Neural crest cell (in vitro differentiated cells): ENCODE results near the gene SEC16A. TPM values are rescaled to one million over a fixed set of nuclear protein-coding genes. Genes with fewer than 3 reads are reported as not detected.
A peak's percentile ranks its signal among the peaks of the same experiment; 100 is the strongest.

Experiments used
- DNase-seq: peaks from one replicate; pipeline ENCODE4 v3.0.0; 2021; ENCODE audit warnings: low read depth, mixed read lengths, low spot score
- H3K27ac Mint-ChIP-seq: one replicate; pipeline ENCODE4 v1.8.0; 2021; ENCODE audit warnings: mild to moderate bottlenecking, mixed read lengths; ENCODE audit not compliant: unreplicated experiment
- H3K27me3 Mint-ChIP-seq: 2 replicates; pipeline ENCODE4 v1.8.0; 2021; ENCODE audit warnings: low read depth, mild to moderate bottlenecking, mixed read lengths
- H3K36me3 Mint-ChIP-seq: 2 replicates; pipeline ENCODE4 v1.8.0; 2021; ENCODE audit warnings: low read depth, mild to moderate bottlenecking, mixed read lengths
- H3K4me1 Mint-ChIP-seq: 2 replicates; pipeline ENCODE4 v1.8.0; 2021; ENCODE audit warnings: mixed read lengths
- H3K4me3 Mint-ChIP-seq: one replicate; pipeline ENCODE4 v1.8.0; 2021; ENCODE audit warnings: mild to moderate bottlenecking, mixed read lengths
- H3K9me3 Mint-ChIP-seq: 2 replicates; pipeline ENCODE4 v1.8.0; 2021; ENCODE audit warnings: mixed read lengths
- total RNA-seq: library from RNA; stranded (reverse); gene quantifications from 2 replicates; pipeline ENCODE4 v1.2.1, GENCODE V29; 2021
- TF ChIP-seq, protein P1 (sequence below): fragments of 200-600 bp; sonication (generic); conservative IDR thresholded peaks from 2 replicates; pipeline ENCODE4 v1.5.0; 2021; ENCODE audit warnings: antibody characterized with exemption, mild to moderate bottlenecking

Gene SEC16A
- total RNA-seq, 1 donor from 2014 or later = 77.2 TPM

GRCh38 chr9:136493567-136493971 is 10.7 kb upstream of the SEC16A start:
- Mint-ChIP-seq H3K36me3 (no peaks in the 10 kb centered on the region), H3K4me3 (no peak overlapping the region), H3K27me3 (no peaks in the 10 kb centered on the region), H3K27ac (no peak overlapping the region), H3K9me3 (no peaks in the 10 kb centered on the region), H3K4me1 (no peaks in the 10 kb centered on the region)
- DNase-seq = no peak
- TF ChIP-seq, protein P1, sequence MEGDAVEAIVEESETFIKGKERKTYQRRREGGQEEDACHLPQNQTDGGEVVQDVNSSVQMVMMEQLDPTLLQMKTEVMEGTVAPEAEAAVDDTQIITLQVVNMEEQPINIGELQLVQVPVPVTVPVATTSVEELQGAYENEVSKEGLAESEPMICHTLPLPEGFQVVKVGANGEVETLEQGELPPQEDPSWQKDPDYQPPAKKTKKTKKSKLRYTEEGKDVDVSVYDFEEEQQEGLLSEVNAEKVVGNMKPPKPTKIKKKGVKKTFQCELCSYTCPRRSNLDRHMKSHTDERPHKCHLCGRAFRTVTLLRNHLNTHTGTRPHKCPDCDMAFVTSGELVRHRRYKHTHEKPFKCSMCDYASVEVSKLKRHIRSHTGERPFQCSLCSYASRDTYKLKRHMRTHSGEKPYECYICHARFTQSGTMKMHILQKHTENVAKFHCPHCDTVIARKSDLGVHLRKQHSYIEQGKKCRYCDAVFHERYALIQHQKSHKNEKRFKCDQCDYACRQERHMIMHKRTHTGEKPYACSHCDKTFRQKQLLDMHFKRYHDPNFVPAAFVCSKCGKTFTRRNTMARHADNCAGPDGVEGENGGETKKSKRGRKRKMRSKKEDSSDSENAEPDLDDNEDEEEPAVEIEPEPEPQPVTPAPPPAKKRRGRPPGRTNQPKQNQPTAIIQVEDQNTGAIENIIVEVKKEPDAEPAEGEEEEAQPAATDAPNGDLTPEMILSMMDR = no peak

- Mint-ChIP-seq H3K4me3 (no peak overlapping the region), H3K4me1 (no peaks in the 10 kb centered on the region), H3K27ac (no peak overlapping the region), H3K9me3 (no peaks in the 10 kb centered on the region), H3K27me3 (no peaks in the 10 kb centered on the region), H3K36me3 (no peaks in the 10 kb centered on the region)
- TF ChIP-seq, protein P1 = no peak
- no peak for DNase-seq
These were observed 10.2 kb upstream of the SEC16A start for GRCh38 chr9:136492978-136493522.

- no peak overlapping the region for H3K4me3 Mint-ChIP-seq
- no peaks in the 10 kb centered on the region for H3K9me3 Mint-ChIP-seq
- peaks cover 19% of the 10 kb centered on the region for H3K4me1 Mint-ChIP-seq
- no peaks in the 10 kb centered on the region for H3K36me3 Mint-ChIP-seq
- H3K27ac Mint-ChIP-seq = no peak overlapping the region
- H3K27me3 Mint-ChIP-seq = no peaks in the 10 kb centered on the region
- no peak for DNase-seq
- TF ChIP-seq, protein P1 = no peak
These were observed 6.9 kb upstream of the SEC16A start for GRCh38 chr9:136489731-136490130.

DNA sequence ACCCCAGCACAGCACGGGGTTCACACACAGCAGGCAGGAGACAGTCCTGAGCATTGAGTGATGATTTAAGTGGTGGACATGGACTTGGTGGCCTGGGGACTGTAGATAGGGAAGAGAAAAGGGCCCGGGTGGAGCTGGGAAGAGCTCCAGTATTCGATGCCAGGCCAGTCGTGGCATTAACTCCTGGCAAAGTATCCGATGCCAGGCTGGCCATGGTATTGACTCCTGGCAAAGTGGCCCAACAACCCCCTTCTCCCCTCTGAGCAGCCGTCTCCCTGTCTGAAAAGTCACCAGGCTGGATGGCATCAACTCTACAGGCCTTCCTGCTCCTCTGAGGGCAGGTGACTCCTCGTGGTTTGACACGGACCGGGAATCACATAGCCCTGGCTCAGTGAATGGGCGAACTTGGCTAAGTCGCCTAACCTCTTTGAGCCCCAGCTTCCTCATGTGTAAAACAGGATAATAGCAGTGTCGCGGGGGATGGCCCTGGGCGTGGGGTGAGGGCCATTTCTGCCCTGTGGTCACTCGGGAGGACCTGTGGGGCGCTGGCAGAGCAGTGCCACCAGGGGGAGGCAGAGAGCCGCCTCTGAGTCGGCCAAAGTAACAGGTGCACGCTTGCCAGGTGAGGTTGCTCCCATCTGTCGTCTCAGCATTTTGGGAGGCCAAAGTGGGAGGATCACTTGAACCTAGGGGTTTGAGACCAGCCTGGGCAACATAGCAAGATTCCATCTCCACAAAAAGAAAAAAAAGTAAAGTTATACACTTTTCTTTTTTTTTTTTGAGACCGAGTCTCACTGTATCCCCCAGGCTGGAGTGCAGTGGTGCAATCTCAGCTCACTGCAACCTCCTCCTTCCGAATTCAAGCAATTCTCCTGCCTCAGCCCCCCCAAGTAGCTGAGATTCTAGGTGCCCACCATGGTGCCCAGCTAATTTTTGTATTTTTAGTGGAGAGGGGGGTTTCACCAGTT is 5.7 kb upstream of the SEC16A start:
- Mint-ChIP-seq H3K4me3 (peak overlapping the region; percentile 59), H3K27ac (no peak overlapping the region), H3K9me3 (no peaks in the 10 kb centered on the region), H3K4me1 (peaks cover 20% of the 10 kb centered on the region), H3K36me3 (no peaks in the 10 kb centered on the region), H3K27me3 (no peaks in the 10 kb centered on the region)
- TF ChIP-seq, protein P1 = peak; percentile 99
- peak; percentile 76 for DNase-seq

DNA sequence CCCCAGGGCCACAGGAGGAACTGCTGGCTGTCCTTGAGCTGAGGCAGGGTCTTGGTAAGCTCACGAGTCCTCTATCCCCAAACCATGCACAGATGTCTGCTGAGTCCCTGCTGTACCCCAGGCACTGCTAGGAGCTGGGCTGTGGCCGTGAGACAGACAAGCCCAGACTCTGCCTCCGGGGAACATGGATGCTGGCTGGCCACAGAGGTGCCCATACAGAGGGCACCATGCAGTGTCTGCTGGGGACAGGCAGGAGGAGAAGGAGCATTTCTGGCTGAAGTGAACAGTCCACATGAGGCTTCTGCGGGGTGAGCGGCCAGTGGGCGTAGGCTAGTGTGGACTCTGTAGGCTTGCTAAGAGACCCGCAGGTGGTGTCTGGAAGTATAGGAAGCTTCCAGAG is 4.8 kb upstream of the SEC16A start:
- Mint-ChIP-seq H3K27ac (no peak overlapping the region), H3K4me1 (peaks cover 20% of the 10 kb centered on the region), H3K36me3 (no peaks in the 10 kb centered on the region), H3K9me3 (no peaks in the 10 kb centered on the region), H3K4me3 (peak overlapping the region; percentile 34), H3K27me3 (peaks cover 2% of the 10 kb centered on the region)
- TF ChIP-seq, protein P1 = no peak
- no peak for DNase-seq
